Heart left ventricle (tissue), 13 donors: Measurements from ENCODE around the gene VWA2.

Experiments
- POLR2A ChIP-seq, 2 donors: fragments of 450-650 bp; IDR thresholded peaks; one replicate each; pipeline ENCODE4 v1.6.1; 2017; ENCODE audit warnings: antibody characterized with exemption in 2 of 2, mild to moderate bottlenecking in 2 of 2, moderate library complexity in 2 of 2
- TF ChIP-seq, protein P1 (sequence below), 12 donors: fragments of 200-600 bp; sonication (generic) in 4 of 12; IDR thresholded peaks; one replicate each; pipeline versions ENCODE4 v1.5.0 to v1.8.0; 2018 to 2022; ENCODE audit warnings: antibody characterized with exemption in 12 of 12, mild to moderate bottlenecking in 5 of 12
- donor health status: ischemic (EF 13 %, LVEDD 7.1; RV severe dilation, severe dysfunction).
- donor health status: DM: no; HTN: yes; CAD: no.
- donor health status: DM: no; HTN: no; CAD: no.
- donor health status: ischemic (EF 25% LVEDD 6.9; RV normal size, moderate dysfunction).
- donor health status: ischemic (EF 25% LVEDD 5.7; RV mildly dilated, moderate dysfunction).
- donor health status: ischemic (EF 35%, LVEDD 5.7; RV mildly dilated, moderate dysfunction).
- donor health status: nonischemic (EF 11% LVEDD 7.7; RV severe dilation, severe dysfunction).
- donor health status: DM: yes; HTN: yes; CAD: no.
- donor health status: PGD.
- donor health status: ischemic (EF 29% LVEDD 5.4; RV normal size, mild dysfunction).
- donor health status: nonischemic (EF 23%, LVEDD 6.1; RV moderate dilation, normal function).

DNA sequence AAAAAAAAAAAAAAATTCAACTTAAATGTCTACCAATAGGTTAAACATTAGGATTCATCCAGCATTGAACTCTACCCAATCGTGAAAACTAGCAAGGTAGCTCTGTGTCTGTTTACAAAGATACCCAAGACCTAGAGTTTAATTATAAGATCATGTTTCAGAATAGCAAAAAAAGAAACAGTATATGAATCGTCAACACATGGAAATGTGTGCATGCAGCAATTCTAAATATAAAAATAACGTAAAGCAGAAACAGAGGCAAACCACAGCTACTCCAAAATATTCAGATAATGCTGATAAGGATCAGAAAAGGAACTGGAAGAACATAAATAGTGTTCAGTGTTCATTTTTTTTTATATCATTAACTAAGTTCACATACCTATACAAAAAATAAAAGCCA lies 96.6 kb downstream of the VWA2 start:
- TF ChIP-seq POLR2A (IDR thresholded peaks at IDR 0.05): no peak
- TF ChIP-seq, protein P1, sequence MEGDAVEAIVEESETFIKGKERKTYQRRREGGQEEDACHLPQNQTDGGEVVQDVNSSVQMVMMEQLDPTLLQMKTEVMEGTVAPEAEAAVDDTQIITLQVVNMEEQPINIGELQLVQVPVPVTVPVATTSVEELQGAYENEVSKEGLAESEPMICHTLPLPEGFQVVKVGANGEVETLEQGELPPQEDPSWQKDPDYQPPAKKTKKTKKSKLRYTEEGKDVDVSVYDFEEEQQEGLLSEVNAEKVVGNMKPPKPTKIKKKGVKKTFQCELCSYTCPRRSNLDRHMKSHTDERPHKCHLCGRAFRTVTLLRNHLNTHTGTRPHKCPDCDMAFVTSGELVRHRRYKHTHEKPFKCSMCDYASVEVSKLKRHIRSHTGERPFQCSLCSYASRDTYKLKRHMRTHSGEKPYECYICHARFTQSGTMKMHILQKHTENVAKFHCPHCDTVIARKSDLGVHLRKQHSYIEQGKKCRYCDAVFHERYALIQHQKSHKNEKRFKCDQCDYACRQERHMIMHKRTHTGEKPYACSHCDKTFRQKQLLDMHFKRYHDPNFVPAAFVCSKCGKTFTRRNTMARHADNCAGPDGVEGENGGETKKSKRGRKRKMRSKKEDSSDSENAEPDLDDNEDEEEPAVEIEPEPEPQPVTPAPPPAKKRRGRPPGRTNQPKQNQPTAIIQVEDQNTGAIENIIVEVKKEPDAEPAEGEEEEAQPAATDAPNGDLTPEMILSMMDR (IDR thresholded peaks at IDR 0.05): no peak
